ENCODE results near the gene CPNE7.

Gene CPNE7

GRCh38 chr16:89604764-89605163 lies 29.2 kb downstream of the CPNE7 start:
- no peak for DNase-seq (ENCODE audit: low read depth)

- no peak for DNase-seq (ENCODE audit: low read depth)
Measured at GRCh38 chr16:89605186-89605970, 29.8 kb downstream of the CPNE7 start.

GRCh38 chr16:89606006-89606405 lies 30.4 kb downstream of the CPNE7 start:
- no peak for DNase-seq (ENCODE audit: low read depth)

GRCh38 chr16:89607453-89607852 lies 31.9 kb downstream of the CPNE7 start:
- no peak for DNase-seq (ENCODE audit: low read depth)

GRCh38 chr16:89607937-89608740 lies 32.6 kb downstream of the CPNE7 start:
- DNase-seq (ENCODE audit: low read depth): no peak

- DNase-seq (ENCODE audit: low read depth): no peak
Measured at GRCh38 chr16:89610108-89610453, 34.5 kb downstream of the CPNE7 start.

GRCh38 chr16:89612415-89613166 lies 37.0 kb downstream of the CPNE7 start:
- no peak for DNase-seq (ENCODE audit: low read depth)

GRCh38 chr16:89613231-89613953 lies 37.8 kb downstream of the CPNE7 start, which contains the start of gene DPEP1:
DPEP1 (plus strand) TSS chr16:89613642; CDS start chr16:89630411, 16,769 bp downstream.
- no peak for DNase-seq (ENCODE audit: low read depth)

GRCh38 chr16:89613954-89614459 lies 38.4 kb downstream of the CPNE7 start:
- DNase-seq (ENCODE audit: low read depth): no peak

GRCh38 chr16:89615176-89615575 lies 39.6 kb downstream of the CPNE7 start:
- no peak for DNase-seq (ENCODE audit: low read depth)

GRCh38 chr16:89615596-89616090 lies 40.1 kb downstream of the CPNE7 start:
- DNase-seq (ENCODE audit: low read depth): peak; percentile 31

GRCh38 chr16:89616623-89617022 lies 41.1 kb downstream of the CPNE7 start:
- no peak for DNase-seq (ENCODE audit: low read depth)

GRCh38 chr16:89617036-89617435 lies 41.5 kb downstream of the CPNE7 start:
- no peak for DNase-seq (ENCODE audit: low read depth)

GRCh38 chr16:89618109-89618998 lies 42.8 kb downstream of the CPNE7 start:
- DNase-seq (ENCODE audit: low read depth): no peak

GRCh38 chr16:89619840-89620239 lies 44.3 kb downstream of the CPNE7 start:
- no peak for DNase-seq (ENCODE audit: low read depth)

- no peak for DNase-seq (ENCODE audit: low read depth)
Measured at GRCh38 chr16:89620406-89620841, 44.9 kb downstream of the CPNE7 start.

GRCh38 chr16:89621136-89621697 lies 45.7 kb downstream of the CPNE7 start:
- no peak for DNase-seq (ENCODE audit: low read depth)

- DNase-seq (ENCODE audit: low read depth): no peak
Measured at GRCh38 chr16:89621698-89622409, 46.3 kb downstream of the CPNE7 start.

- no peak for DNase-seq (ENCODE audit: low read depth)
Measured at GRCh38 chr16:89623511-89624261, 48.1 kb downstream of the CPNE7 start.

Measured in stimulated activated CD8-positive, alpha-beta memory T cell treated with anti-CD3 and anti-CD28 coated beads, Interleukin-4, amount 100 ng/mL, for 24 hours (primary cell).